HG03064 (cell line): ENCODE data around the gene SFT2D2.
A peak's percentile ranks its signal among the peaks of the same experiment; 100 is the strongest.

Experiments used
- ATAC-seq: cut with Tn5 transposase; IDR thresholded peaks from one replicate; pipeline ENCODE4 v1.9.1; 2021; ENCODE audit warnings: low read depth; ENCODE audit not compliant: unreplicated experiment

The SFT2D2 gene

GRCh38 chr1:168221275-168221674 lies 4.5 kb upstream of the SFT2D2 start:
- no peak for ATAC-seq

- ATAC-seq: no peak
Measured at GRCh38 chr1:168223261-168223660, 2.5 kb upstream of the SFT2D2 start.

GRCh38 chr1:168223681-168224540 lies 1.9 kb upstream of the SFT2D2 start:
- no peak for ATAC-seq

GRCh38 chr1:168224991-168225390 lies 813 bp upstream of the SFT2D2 start:
- no peak for ATAC-seq

- ATAC-seq: peak; percentile 25
Measured at GRCh38 chr1:168227620-168228019, 1.8 kb downstream of the SFT2D2 start.

GRCh38 chr1:168229893-168230292 lies 4.1 kb downstream of the SFT2D2 start:
- ATAC-seq: no peak

- no peak for ATAC-seq
Measured at GRCh38 chr1:168230709-168231108, 4.9 kb downstream of the SFT2D2 start.

- no peak for ATAC-seq
Measured at GRCh38 chr1:168234846-168235547, 9.2 kb downstream of the SFT2D2 start.

GRCh38 chr1:168235548-168235885 lies 9.7 kb downstream of the SFT2D2 start:
- no peak for ATAC-seq

- ATAC-seq: no peak
Measured at GRCh38 chr1:168235937-168236336, 10.1 kb downstream of the SFT2D2 start.

- no peak for ATAC-seq
Measured at GRCh38 chr1:168236836-168237611, 11.2 kb downstream of the SFT2D2 start.

GRCh38 chr1:168243198-168243597 lies 17.4 kb downstream of the SFT2D2 start:
- no peak for ATAC-seq

- no peak for ATAC-seq
Measured at GRCh38 chr1:168243636-168244212, 17.9 kb downstream of the SFT2D2 start.

GRCh38 chr1:168245042-168245441 lies 19.2 kb downstream of the SFT2D2 start:
- no peak for ATAC-seq

GRCh38 chr1:168246506-168246905 lies 20.7 kb downstream of the SFT2D2 start:
- ATAC-seq: no peak

- ATAC-seq: no peak
Measured at GRCh38 chr1:168252204-168252733, 26.5 kb downstream of the SFT2D2 start.

GRCh38 chr1:168256164-168256563 lies 30.4 kb downstream of the SFT2D2 start:
- no peak for ATAC-seq

GRCh38 chr1:168257397-168257796 lies 31.6 kb downstream of the SFT2D2 start:
- no peak for ATAC-seq

- ATAC-seq: no peak
Measured at GRCh38 chr1:168259567-168259966, 33.8 kb downstream of the SFT2D2 start.

GRCh38 chr1:168260393-168260792 lies 34.6 kb downstream of the SFT2D2 start:
- no peak for ATAC-seq

GRCh38 chr1:168261390-168261789 lies 35.6 kb downstream of the SFT2D2 start:
- ATAC-seq: no peak
